Neuronal stem cell (in vitro differentiated cells): ENCODE results near the gene HOXB8.

Experiments used
- DNase-seq: peaks from one replicate; pipeline ENCODE4 v3.0.0-alpha.2; 2013; ENCODE audit warnings: low spot score
- H2AFZ ChIP-seq: one replicate; pipeline ENCODE4 v1.6.1; 2013; ENCODE audit warnings: mild to moderate bottlenecking, low read length, inconsistent platforms
- H2AK5ac ChIP-seq: 2 replicates; pipeline ENCODE4 v1.6.1; 2013; ENCODE audit warnings: low read depth, mild to moderate bottlenecking, inconsistent platforms, low read length, moderate library complexity, mixed read lengths
- H2BK120ac ChIP-seq: 2 replicates; pipeline ENCODE4 v1.6.1; 2013; ENCODE audit warnings: low read depth, mild to moderate bottlenecking, inconsistent platforms, low read length, moderate library complexity, mixed read lengths
- H2BK12ac ChIP-seq: one replicate; pipeline ENCODE4 v1.6.1; 2013; ENCODE audit warnings: low read length, inconsistent platforms
- H2BK15ac ChIP-seq: 2 replicates; pipeline ENCODE4 v1.6.1; 2013; ENCODE audit warnings: mild to moderate bottlenecking, low read length, inconsistent platforms, mixed read lengths
- H2BK5ac ChIP-seq: one replicate; pipeline ENCODE4 v1.6.1; 2013; ENCODE audit warnings: inconsistent platforms, mild to moderate bottlenecking, low read length, moderate library complexity
- H3K14ac ChIP-seq: one replicate; pipeline ENCODE4 v1.6.1; 2013; ENCODE audit warnings: low read length, inconsistent platforms
- H3K18ac ChIP-seq: 2 replicates; pipeline ENCODE4 v1.6.1; 2013; ENCODE audit warnings: low read length, inconsistent platforms
- H3K23ac ChIP-seq: 2 replicates; pipeline ENCODE4 v1.6.1; 2013; ENCODE audit warnings: low read depth, mild to moderate bottlenecking, mixed read lengths, low read length, inconsistent platforms; ENCODE audit not compliant: poor library complexity
- H3K27ac ChIP-seq: replicated peaks from 3 replicates; pipeline ENCODE4 v1.5.1; 2013; ENCODE audit warnings: low read length, inconsistent platforms
- H3K27me3 ChIP-seq, 3 experiments: 2 replicates each; pipeline ENCODE4 v1.6.1; 2013; ENCODE audit warnings: low read length in 3 of 3, mild to moderate bottlenecking in 2 of 3, inconsistent platforms in 1 of 3, low read depth in 1 of 3, mixed read lengths in 1 of 3, moderate library complexity in 1 of 3; ENCODE audit not compliant: control insufficient read depth in 3 of 3, insufficient read depth in 3 of 3
- H3K36me3 ChIP-seq, 2 donors: replicated peaks in 1 of 2; 2 replicates each; pipeline ENCODE4 v1.6.1; 2013; ENCODE audit warnings: low read length in 2 of 2; ENCODE audit not compliant: control insufficient read depth in 2 of 2, insufficient read depth in 2 of 2
- H3K4ac ChIP-seq: 2 replicates; pipeline ENCODE4 v1.6.1; 2013; ENCODE audit warnings: inconsistent platforms, mild to moderate bottlenecking, low read length, moderate library complexity
- H3K4me1 ChIP-seq, 2 donors: 1 replicate in 1 of 2; 2 replicates in 1 of 2; pipeline ENCODE4 v1.6.1; 2013; ENCODE audit warnings: low read length in 2 of 2, low read depth in 1 of 2; ENCODE audit not compliant: control insufficient read depth in 2 of 2, insufficient read depth in 1 of 2
- H3K4me2 ChIP-seq: one replicate; pipeline ENCODE4 v1.6.1; 2013; ENCODE audit warnings: mild to moderate bottlenecking, low read length, inconsistent platforms; ENCODE audit not compliant: insufficient read depth, poor library complexity, severe bottlenecking
- H3K4me3 ChIP-seq, 2 donors: 2 replicates each; pipeline ENCODE4 v1.5.1; 2013; ENCODE audit warnings: low read length in 2 of 2, mild to moderate bottlenecking in 2 of 2, inconsistent platforms in 1 of 2, moderate library complexity in 1 of 2
- H3K79me1 ChIP-seq: one replicate; pipeline ENCODE4 v1.6.1; 2013; ENCODE audit warnings: low read depth, mild to moderate bottlenecking, inconsistent platforms, low read length, moderate library complexity
- H3K9ac ChIP-seq: one replicate; pipeline ENCODE4 v1.6.1; 2013; ENCODE audit warnings: mild to moderate bottlenecking, low read depth, low read length, inconsistent platforms; ENCODE audit not compliant: poor library complexity
- H3K9me3 ChIP-seq, 2 donors: replicated peaks in 1 of 2; 2 replicates each; pipeline versions ENCODE3 to v1.6.1; 2013; ENCODE audit warnings: low read length in 2 of 2, mild to moderate bottlenecking in 2 of 2, inconsistent platforms in 1 of 2, low read depth in 1 of 2, mixed read lengths in 1 of 2, moderate library complexity in 1 of 2; ENCODE audit not compliant: control insufficient read depth in 2 of 2, insufficient read depth in 1 of 2
- H4K8ac ChIP-seq: one replicate; pipeline ENCODE4 v1.6.1; 2013; ENCODE audit warnings: low read depth, mild to moderate bottlenecking, inconsistent platforms, low read length, moderate library complexity
- H4K91ac ChIP-seq: one replicate; pipeline ENCODE4 v1.6.1; 2013; ENCODE audit warnings: low read length, low read depth, mild to moderate bottlenecking, inconsistent platforms; ENCODE audit not compliant: poor library complexity
- WGBS, 2 donors: extraction: QIAGEN DNeasy Blood & Tissue Kit; methylation state at CpG; one replicate each; pipeline ENCODE4 v1.1.7; 2013; ENCODE audit warnings: missing lambda C conversion rate in 2 of 2, mixed read lengths in 1 of 2; ENCODE audit not compliant: insufficient read length in 2 of 2, insufficient replicate concordance in 1 of 2; ENCODE audit errors: extremely low coverage in 2 of 2; 5-methylcytosine and 5-hydroxymethylcytosine counted together

Gene HOXB8

DNA sequence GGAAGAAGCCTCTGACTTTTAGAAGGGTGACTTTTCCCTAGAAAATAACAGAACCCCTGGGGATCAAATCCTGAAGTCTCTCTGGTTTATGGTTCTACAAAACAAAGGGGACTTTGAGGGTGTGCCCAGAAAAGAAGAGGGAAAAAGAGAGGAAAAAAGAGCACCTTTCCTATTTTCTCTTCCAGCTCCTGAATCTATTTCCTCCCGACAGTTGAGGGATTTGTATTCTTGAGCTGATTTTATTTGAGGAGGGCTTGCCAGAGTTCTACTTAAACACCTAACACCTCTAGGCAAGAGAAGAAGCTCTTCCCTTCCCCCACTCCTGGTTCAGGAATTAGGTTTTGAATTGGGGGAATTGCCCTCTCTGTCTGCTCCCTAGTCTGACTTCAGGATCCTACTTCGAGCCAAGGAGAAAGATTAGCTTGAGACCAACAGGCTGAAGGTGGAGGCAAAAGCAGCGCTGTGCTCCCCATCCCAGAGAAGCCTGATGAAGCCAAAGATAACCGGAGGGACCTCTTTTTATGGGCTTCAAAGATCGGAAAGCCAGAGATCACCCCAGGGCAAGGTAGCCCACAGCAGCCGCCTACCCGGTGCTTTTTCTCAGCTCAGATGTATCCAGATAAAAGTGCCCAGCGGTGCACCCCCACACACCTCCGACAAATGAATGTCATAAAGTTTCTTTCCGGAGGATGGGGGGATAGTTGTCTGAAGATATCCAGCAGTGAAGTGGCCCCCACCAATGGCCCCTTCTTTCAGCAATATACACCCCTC is 25.8 kb downstream of the HOXB8 start:
- no peak overlapping the region for H4K91ac ChIP-seq
- no peak overlapping the region for H3K4ac ChIP-seq
- H2AFZ ChIP-seq = no peak overlapping the region
- no peak overlapping the region for H3K4me2 ChIP-seq
- no peak overlapping the region for H3K23ac ChIP-seq
- no peak overlapping the region for H3K9ac ChIP-seq
- H3K18ac ChIP-seq = no peak overlapping the region
- no peak overlapping the region for H2BK15ac ChIP-seq
- no peak for DNase-seq
- H2BK12ac ChIP-seq = no peak overlapping the region
- no peak overlapping the region for H2AK5ac ChIP-seq
- H2BK5ac ChIP-seq = no peak overlapping the region
- no CpG with 5 or more reads among the region's 10 CpGs for WGBS, 2 donors
- H4K8ac ChIP-seq = no peak overlapping the region
- H3K4me1 ChIP-seq = no peaks in the 10 kb centered on the region
- H3K27me3 ChIP-seq = peaks cover 56 to 100% (median 100%) of the 10 kb centered on the region in 3 experiments
- no peaks in the 10 kb centered on the region for H3K36me3 ChIP-seq
- H2BK120ac ChIP-seq = no peak overlapping the region
- no peak overlapping the region for H3K4me3 ChIP-seq
- no peak overlapping the region for H3K27ac ChIP-seq
- no peaks in the 10 kb centered on the region for H3K79me1 ChIP-seq
- H3K14ac ChIP-seq = no peak overlapping the region
- peaks cover 0 to 2% of the 10 kb centered on the region in 2 donors for H3K9me3 ChIP-seq

DNA sequence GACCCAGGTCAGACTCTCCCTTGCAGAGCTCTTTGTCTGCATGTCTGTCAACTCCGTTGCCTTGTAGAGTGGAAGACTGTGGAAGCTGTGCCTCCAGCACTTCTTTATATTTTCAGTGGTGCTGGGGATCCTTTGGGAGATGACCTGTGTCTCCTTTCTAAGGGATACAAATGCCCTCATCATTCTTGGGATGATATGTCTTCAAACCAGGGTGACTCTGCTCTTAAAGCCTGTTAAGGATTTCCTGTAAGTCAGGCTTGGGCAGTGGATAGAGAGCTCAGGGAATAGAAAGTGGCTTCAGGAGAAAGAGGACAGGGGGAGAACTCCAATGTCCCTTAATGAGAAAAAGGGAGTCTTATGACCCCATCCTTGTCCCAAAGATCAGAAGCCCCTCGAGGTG is 26.6 kb downstream of the HOXB8 start:
- no peak overlapping the region for H2BK15ac ChIP-seq

DNA sequence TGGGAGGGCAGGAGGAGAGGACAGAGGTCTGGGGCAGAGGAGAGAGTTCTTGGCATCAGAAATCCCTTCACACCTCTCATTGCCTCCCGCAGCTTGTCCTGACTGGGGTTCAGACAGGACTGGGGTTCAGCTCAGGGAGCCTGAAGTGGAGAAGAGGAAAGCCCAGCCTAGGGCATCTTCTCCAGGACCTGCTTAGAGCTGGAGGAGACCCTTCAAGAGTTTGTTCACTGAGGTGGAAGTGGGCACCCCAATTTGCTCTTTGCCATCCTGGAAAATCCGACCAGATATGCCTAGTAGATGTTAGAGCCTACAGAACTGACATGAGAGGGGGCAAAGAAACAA is 27.0 kb downstream of the HOXB8 start:
- Histone ChIP-seq H3K23ac (no peak overlapping the region), H3K9ac (no peak overlapping the region), H3K79me1 (no peaks in the 10 kb centered on the region), H3K4me3 (no peak overlapping the region), H4K91ac (no peak overlapping the region), H2AFZ (no peak overlapping the region), H3K4ac (no peak overlapping the region), H3K27me3 (peaks cover 55 to 100% (median 100%) of the 10 kb centered on the region in 3 experiments), H2BK12ac (no peak overlapping the region), H2BK120ac (no peak overlapping the region), H2BK5ac (no peak overlapping the region), H3K36me3 (no peaks in the 10 kb centered on the region), H2BK15ac (no peak overlapping the region), H3K27ac (no peak overlapping the region), H3K14ac (no peak overlapping the region), H3K9me3 (peaks cover 0 to 3% of the 10 kb centered on the region in 2 donors), H3K18ac (no peak overlapping the region), H3K4me1 (no peaks in the 10 kb centered on the region), H2AK5ac (no peak overlapping the region), H4K8ac (no peak overlapping the region), H3K4me2 (no peak overlapping the region)
- no CpG with 5 or more reads among the region's 2 CpGs for WGBS, 2 donors
- no peak for DNase-seq

More for the DNA sequence above, 26.6 kb downstream of the HOXB8 start:
- DNase-seq = no peak
- H3K14ac ChIP-seq = no peak overlapping the region
- H3K4me1 ChIP-seq = no peaks in the 10 kb centered on the region
- H2AFZ ChIP-seq = no peak overlapping the region
- no peak overlapping the region for H3K4me2 ChIP-seq
- H4K91ac ChIP-seq = no peak overlapping the region
- no peak overlapping the region for H2BK120ac ChIP-seq
- H3K4ac ChIP-seq = no peak overlapping the region
- no peak overlapping the region for H2BK5ac ChIP-seq
- no peak overlapping the region for H2AK5ac ChIP-seq
- H3K27ac ChIP-seq = no peak overlapping the region
- no peak overlapping the region for H3K9ac ChIP-seq
- H3K27me3 ChIP-seq = peaks cover 57 to 100% (median 100%) of the 10 kb centered on the region in 3 experiments
- H3K4me3 ChIP-seq = no peak overlapping the region
- no peak overlapping the region for H2BK12ac ChIP-seq
- no CpG with 5 or more reads among the region's 2 CpGs for WGBS, 2 donors
- H4K8ac ChIP-seq = no peak overlapping the region
- H3K23ac ChIP-seq = no peak overlapping the region
- H3K79me1 ChIP-seq = no peaks in the 10 kb centered on the region
- no peak overlapping the region for H3K18ac ChIP-seq
- H3K9me3 ChIP-seq = peaks cover 0 to 3% of the 10 kb centered on the region in 2 donors
- no peaks in the 10 kb centered on the region for H3K36me3 ChIP-seq

DNA sequence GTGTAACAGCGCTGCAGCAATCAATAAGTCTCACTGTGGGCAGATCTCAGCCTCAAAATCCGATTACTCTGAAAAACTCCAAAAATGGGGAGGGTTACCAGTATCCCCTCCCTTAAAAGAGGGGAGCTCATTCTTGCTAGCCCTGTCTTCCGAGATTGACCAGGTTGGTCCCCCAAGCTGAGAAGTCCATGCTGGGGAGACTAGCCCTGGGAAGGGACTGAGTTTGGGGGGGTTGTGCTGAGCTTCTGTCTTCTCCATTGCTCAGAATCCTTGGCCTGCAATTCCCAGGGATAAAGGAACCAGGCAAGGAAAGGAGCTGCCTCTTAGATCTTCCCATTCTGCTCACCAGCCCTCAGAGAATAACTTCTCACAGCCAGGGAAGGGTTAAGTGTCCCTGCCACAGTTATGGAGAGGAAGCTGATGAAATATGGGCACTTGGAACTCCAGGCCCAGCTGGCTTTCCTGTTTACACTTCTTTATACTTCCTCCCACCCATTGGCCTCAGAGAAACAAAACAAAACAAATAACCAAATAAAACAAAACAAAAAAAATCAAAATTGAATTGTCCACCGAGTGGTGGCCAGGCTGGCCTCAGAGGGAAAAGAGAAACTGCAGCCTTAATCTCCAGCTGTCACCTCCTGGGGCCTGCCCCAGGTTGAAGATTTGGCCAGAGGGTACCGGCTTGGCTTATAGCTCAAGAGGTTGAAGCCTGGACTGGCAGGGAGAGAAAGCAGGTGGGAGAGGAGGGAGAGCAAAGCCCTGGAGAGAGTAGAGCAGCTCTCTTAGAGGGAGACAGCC is 27.6 kb downstream of the HOXB8 start:
- H3K9me3 ChIP-seq = peaks cover 0 to 3% of the 10 kb centered on the region in 2 donors
- no peak overlapping the region for H4K8ac ChIP-seq
- H2BK120ac ChIP-seq = no peak overlapping the region
- DNase-seq = no peak
- peaks cover 57 to 100% (median 100%) of the 10 kb centered on the region in 3 experiments for H3K27me3 ChIP-seq
- H3K23ac ChIP-seq = no peak overlapping the region
- no peaks in the 10 kb centered on the region for H3K36me3 ChIP-seq
- H3K4me3 ChIP-seq = no peak overlapping the region
- no peak overlapping the region for H3K27ac ChIP-seq
- no peaks in the 10 kb centered on the region for H3K79me1 ChIP-seq
- no peak overlapping the region for H2AK5ac ChIP-seq
- H2BK5ac ChIP-seq = no peak overlapping the region
- H3K18ac ChIP-seq = no peak overlapping the region
- H2BK15ac ChIP-seq = no peak overlapping the region
- H2BK12ac ChIP-seq = no peak overlapping the region
- H3K4ac ChIP-seq = no peak overlapping the region
- no peak overlapping the region for H2AFZ ChIP-seq
- WGBS, 2 donors = no CpG with 5 or more reads among the region's 5 CpGs
- no peak overlapping the region for H3K4me2 ChIP-seq
- H3K14ac ChIP-seq = no peak overlapping the region
- H3K9ac ChIP-seq = no peak overlapping the region
- no peak overlapping the region for H4K91ac ChIP-seq
- no peaks in the 10 kb centered on the region for H3K4me1 ChIP-seq
